Astrocyte of the cerebellum (primary cell): ENCODE data around the gene ADGRB2.

Experiments used
- DNase-seq: peaks from one replicate; pipeline ENCODE4 v3.0.0-alpha.2; 2011; ENCODE audit warnings: low read depth
- H3K4me3 ChIP-seq: 2 replicates; pipeline ENCODE4 v1.5.1; 2011; ENCODE audit warnings: mild to moderate bottlenecking, low read depth, low read length, moderate library complexity
- CTCF ChIP-seq: IDR thresholded peaks from 2 replicates; pipeline ENCODE4 v1.5.1; 2012; ENCODE audit warnings: low read length, low read depth, moderate library complexity, mild to moderate bottlenecking; ENCODE audit errors: missing control alignments
- in situ Hi-C: cut with HindIII; loops from 2 replicates; pipeline ENCODE4 v1.10.0; 2017; ENCODE audit warnings: low sequenced_read_pairs

The ADGRB2 gene

DNA sequence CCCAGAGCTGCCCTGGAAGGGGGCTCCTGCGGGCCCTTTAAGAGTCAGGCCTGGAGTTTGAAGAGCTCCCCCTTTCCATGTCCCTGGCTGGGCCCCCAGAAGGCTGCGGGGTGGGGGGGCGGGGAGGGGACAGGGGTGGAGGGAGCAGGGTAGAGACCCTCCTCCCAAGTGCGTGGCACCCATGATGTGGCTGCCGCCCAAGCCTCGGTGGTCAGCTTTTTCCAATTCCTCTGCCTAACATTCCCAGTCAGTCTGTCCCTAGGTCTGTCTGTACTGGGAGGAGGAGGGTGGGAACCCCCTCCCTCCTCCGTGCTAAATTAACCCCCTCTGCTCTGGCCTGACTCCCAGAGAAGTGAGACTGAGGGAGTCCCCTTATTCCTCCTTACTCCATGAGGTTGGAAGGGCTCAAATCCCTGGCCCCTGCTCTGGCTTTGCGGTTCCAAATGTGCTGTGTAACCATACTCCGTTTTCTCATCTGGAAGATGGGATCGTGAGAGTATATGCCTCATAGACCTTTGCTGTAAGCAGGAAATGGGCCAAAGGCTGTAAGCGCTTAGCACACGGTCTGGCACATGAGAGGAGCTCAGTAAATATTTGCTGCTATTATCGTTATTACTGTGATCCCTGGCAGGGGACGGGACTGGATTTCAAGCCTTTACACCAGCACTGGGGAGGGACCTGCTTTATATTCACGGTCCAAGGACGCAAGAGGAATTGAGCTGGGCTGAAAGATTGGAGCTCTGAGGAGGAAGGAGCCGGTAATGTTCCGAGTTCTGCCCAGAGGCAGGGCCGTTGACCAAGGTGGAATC lies 59.7 kb downstream of the ADGRB2 start:
- peak overlapping the region; percentile 53 for H3K4me3 ChIP-seq
- in situ Hi-C loops, result no loop called here
- no peak for TF ChIP-seq CTCF
- peak; percentile 57 for DNase-seq

- DNase-seq, result no peak
- in situ Hi-C loops, result no loop called here
- peak within 1 kb of the TSS; percentile 53 for H3K4me3 ChIP-seq
- no peak for TF ChIP-seq CTCF
Measured at GRCh38 chr1:31703431-31704270, 60.5 kb downstream of the ADGRB2 start, which contains the start of gene COL16A1. COL16A1 (minus strand) TSS chr1:31704017; CDS start chr1:31702193, 1,824 bp downstream.

- no peak for TF ChIP-seq CTCF
- DNase-seq, result no peak
- in situ Hi-C loops, result no loop called here
- peak overlapping the region; percentile 53 for H3K4me3 ChIP-seq
Measured at GRCh38 chr1:31702836-31703404, 61.2 kb downstream of the ADGRB2 start.

DNA sequence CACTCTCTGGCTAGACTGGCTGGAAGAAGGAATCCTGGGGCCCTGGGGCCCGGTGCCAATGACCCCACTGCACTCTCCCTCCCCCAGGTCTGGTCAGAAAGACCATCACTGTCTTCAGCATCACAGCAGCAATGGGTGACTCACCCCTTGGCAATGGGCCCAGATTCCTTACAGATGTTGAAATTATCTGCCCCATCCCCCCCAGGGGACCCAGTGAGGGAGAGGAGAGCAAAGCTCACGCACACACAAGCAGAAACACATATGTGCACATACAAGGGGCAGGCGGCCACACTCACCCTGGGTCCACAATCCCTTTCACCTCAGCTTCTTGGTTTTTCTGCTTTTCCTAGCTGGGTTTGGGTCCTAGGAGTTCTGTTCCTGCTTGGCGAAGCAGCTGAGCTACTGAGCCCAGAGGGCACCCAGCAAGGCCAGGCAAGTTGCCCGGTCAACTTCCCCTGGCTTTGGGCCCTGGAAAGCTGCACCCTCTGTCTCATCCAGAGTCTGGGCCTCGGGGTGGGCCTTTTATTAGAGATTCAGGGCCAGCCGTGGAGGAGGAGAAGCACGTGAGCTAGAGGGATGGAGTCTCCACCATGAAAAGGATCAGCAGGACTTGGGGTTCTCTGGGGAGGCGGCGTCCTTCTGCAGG lies 62.9 kb downstream of the ADGRB2 start:
- DNase-seq, result peak; percentile 81
- TF ChIP-seq CTCF, result no peak
- in situ Hi-C loops, result no loop called here
- H3K4me3 ChIP-seq, result peak overlapping the region; percentile 4

DNA sequence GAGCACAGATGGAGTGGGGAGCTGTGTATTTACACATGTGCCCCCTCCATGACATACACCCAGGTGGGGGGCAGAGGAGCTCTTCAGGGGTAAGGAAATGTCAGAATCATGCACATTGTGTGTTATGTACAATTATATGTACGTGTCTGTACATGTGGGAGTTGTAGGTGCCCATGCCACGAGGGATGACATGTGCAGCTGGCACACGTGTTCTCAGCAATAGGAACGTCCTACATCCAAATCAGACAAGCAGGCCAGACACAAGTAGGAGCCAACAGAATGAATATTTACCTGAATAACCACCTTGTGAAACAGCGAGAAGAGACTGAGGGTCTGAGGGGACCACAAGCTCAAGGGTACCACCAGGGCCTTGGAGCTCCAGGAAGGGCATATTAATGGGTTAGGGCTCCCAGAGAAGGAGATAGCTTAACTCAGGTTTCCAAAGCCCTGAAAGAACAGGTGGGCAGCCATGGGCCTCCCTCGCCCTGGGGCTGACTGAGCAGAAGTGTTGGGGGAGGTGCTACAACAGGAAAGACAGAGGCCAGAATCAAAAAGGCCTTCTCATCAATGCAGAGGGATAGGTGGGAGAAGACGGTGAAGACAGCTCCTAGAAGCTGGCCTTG lies 63.6 kb downstream of the ADGRB2 start:
- no peak overlapping the region for H3K4me3 ChIP-seq
- no peak for TF ChIP-seq CTCF
- in situ Hi-C loops, result no loop called here
- DNase-seq, result no peak
